IMR-90 (cell line): ENCODE measurements around the gene OR8B3. TPM values are rescaled to one million over a fixed set of nuclear protein-coding genes. Genes with fewer than 3 reads are reported as not detected.

Source experiments
- ATAC-seq: fragments of 200-7000 bp; cut with Tn5 transposase; 2 replicates; pipeline ENCODE4 v1.9.1; 2020; ENCODE audit warnings: low read depth, mild to moderate bottlenecking, moderate library complexity
- BruUV-seq: library from RNA; stranded (reverse); fragments of 400-500 nt; replicated peaks from 2 replicates; lab custom pipeline; 2021; lab: Mats Ljungman, UMichigan
- CTCF ChIA-PET: fragments of 300-600 bp; formaldehyde crosslinking; extraction: SDS; loops from one replicate; lab custom pipeline; 2021; ENCODE audit warnings: antibody characterized with exemption; lab: Yijun Ruan, JAX
- POLR2A ChIA-PET: fragments of 300-600 bp; sonication (Branson Sonifier 250); formaldehyde crosslinking; loops from one replicate; lab custom pipeline; 2022; ENCODE audit warnings: antibody characterized with exemption; ENCODE audit not compliant: unreplicated experiment; lab: Charles Lee
- DNase-seq: peaks from one replicate; pipeline ENCODE4 v3.0.0; 2013
- H2AFZ ChIP-seq: replicated peaks from 2 replicates; pipeline ENCODE3; 2013; ENCODE audit warnings: low read length, mild to moderate bottlenecking; ENCODE audit not compliant: poor library complexity
- H2AK5ac ChIP-seq: 2 replicates; pipeline ENCODE4 v1.6.1; 2013; ENCODE audit warnings: low read depth, low read length, inconsistent platforms
- H2AK9ac ChIP-seq: replicated peaks from 2 replicates; pipeline ENCODE3; 2013; ENCODE audit warnings: mild to moderate bottlenecking, low read depth, low read length, moderate library complexity; ENCODE audit not compliant: poor library complexity
- H2BK120ac ChIP-seq: 2 replicates; pipeline ENCODE4 v1.6.1; 2013; ENCODE audit warnings: low read depth, low read length, inconsistent platforms
- H2BK15ac ChIP-seq: 3 replicates; pipeline ENCODE4 v1.6.1; 2013; ENCODE audit warnings: low read depth, low read length, inconsistent platforms
- H2BK20ac ChIP-seq: 2 replicates; pipeline ENCODE4 v1.6.1; 2013; ENCODE audit warnings: low read depth, mild to moderate bottlenecking, inconsistent platforms, low read length, moderate library complexity
- H2BK5ac ChIP-seq: 2 replicates; pipeline ENCODE4 v1.6.1; 2013; ENCODE audit warnings: mild to moderate bottlenecking, low read depth, low read length, inconsistent platforms; ENCODE audit not compliant: poor library complexity, severe bottlenecking
- H3K14ac ChIP-seq: replicated peaks from 2 replicates; pipeline ENCODE4 v1.6.1; 2013; ENCODE audit warnings: low read depth, low read length, inconsistent platforms
- H3K18ac ChIP-seq: 2 replicates; pipeline ENCODE4 v1.6.1; 2013; ENCODE audit warnings: low read depth, low read length, control low read depth
- H3K23ac ChIP-seq: 2 replicates; pipeline ENCODE4 v1.6.1; 2013; ENCODE audit warnings: low read depth, low read length, inconsistent platforms
- H3K27ac ChIP-seq: 2 replicates; pipeline ENCODE4 v1.5.1; 2013; ENCODE audit warnings: mild to moderate bottlenecking, control low read depth, low read length; ENCODE audit not compliant: insufficient read depth
- H3K27me3 ChIP-seq: 2 replicates; pipeline ENCODE4 v1.6.1; 2013; ENCODE audit warnings: low read length; ENCODE audit not compliant: control insufficient read depth, insufficient read depth
- H3K36me3 ChIP-seq: 2 replicates; pipeline ENCODE4 v1.6.1; 2013; ENCODE audit warnings: low read length, mixed read lengths; ENCODE audit not compliant: control insufficient read depth, insufficient read depth
- H3K4ac ChIP-seq: 2 replicates; pipeline ENCODE4 v1.6.1; 2013; ENCODE audit warnings: low read depth, low read length, inconsistent platforms
- H3K4me1 ChIP-seq: 2 replicates; pipeline ENCODE4 v1.6.1; 2013; ENCODE audit warnings: low read length, mixed read lengths; ENCODE audit not compliant: control insufficient read depth, insufficient read depth
- H3K4me2 ChIP-seq: 2 replicates; pipeline ENCODE4 v1.6.1; 2013; ENCODE audit warnings: low read depth, mild to moderate bottlenecking, control low read depth, low read length, moderate library complexity
- H3K4me3 ChIP-seq: 2 replicates; pipeline ENCODE4 v1.5.1; 2013; ENCODE audit warnings: low read depth, mild to moderate bottlenecking, control low read depth, low read length, moderate library complexity; ENCODE audit not compliant: insufficient read depth
- H3K56ac ChIP-seq: 2 replicates; pipeline ENCODE4 v1.6.1; 2013; ENCODE audit warnings: low read length, inconsistent platforms; ENCODE audit not compliant: insufficient read depth; ENCODE audit errors: extremely low read depth
- H3K79me1 ChIP-seq, 2 experiments: 2 replicates each; pipeline ENCODE4 v1.6.1; 2013; ENCODE audit warnings: low read length in 2 of 2, inconsistent platforms in 1 of 2, low read depth in 1 of 2
- H3K9ac ChIP-seq: 2 replicates; pipeline ENCODE4 v1.6.1; 2013; ENCODE audit warnings: low read depth, low read length, control low read depth
- H3K9me1 ChIP-seq: 2 replicates; pipeline ENCODE4 v1.6.1; 2013; ENCODE audit warnings: low read length, inconsistent platforms; ENCODE audit not compliant: insufficient read depth
- H3K9me3 ChIP-seq: 2 replicates; pipeline ENCODE4 v1.6.1; 2013; ENCODE audit warnings: low read length; ENCODE audit not compliant: control insufficient read depth, insufficient read depth
- H4K20me1 ChIP-seq: 2 replicates; pipeline ENCODE4 v1.6.1; 2013; ENCODE audit warnings: low read length, inconsistent platforms; ENCODE audit not compliant: insufficient read depth
- H4K5ac ChIP-seq: 2 replicates; pipeline ENCODE4 v1.6.1; 2013; ENCODE audit warnings: mild to moderate bottlenecking, low read depth, low read length, control low read depth
- H4K8ac ChIP-seq, 2 experiments: 2 replicates each; pipeline ENCODE4 v1.6.1; 2013; ENCODE audit warnings: low read depth in 2 of 2, low read length in 2 of 2, control low read depth in 1 of 2, inconsistent platforms in 1 of 2
- H4K91ac ChIP-seq: 2 replicates; pipeline ENCODE4 v1.6.1; 2013; ENCODE audit warnings: low read depth, low read length, inconsistent platforms; ENCODE audit not compliant: insufficient read depth
- BHLHE40 ChIP-seq: fragments of 150-350 bp; IDR thresholded peaks from 2 replicates; pipeline ENCODE4 v1.6.1; 2016; ENCODE audit warnings: mild to moderate bottlenecking, low read depth, low read length
- CEBPB ChIP-seq: IDR thresholded peaks from 2 replicates; pipeline ENCODE4 v1.6.1; 2012; ENCODE audit warnings: low read depth, low read length, improper control_type of control experiment
- CHD1 ChIP-seq: IDR thresholded peaks from 2 replicates; pipeline ENCODE4 v1.6.1; 2012; ENCODE audit warnings: low read depth, low read length, improper control_type of control experiment
- FOS ChIP-seq: fragments of 150-350 bp; IDR thresholded peaks from 2 replicates; pipeline ENCODE4 v1.6.1; 2016; ENCODE audit warnings: low read depth, low read length
- MAFK ChIP-seq: IDR thresholded peaks from 2 replicates; pipeline ENCODE4 v1.6.1; 2012; ENCODE audit warnings: low read depth, low read length, improper control_type of control experiment
- MAZ ChIP-seq: IDR thresholded peaks from 2 replicates; pipeline ENCODE4 v1.6.1; 2012; ENCODE audit warnings: low read depth, mild to moderate bottlenecking, low read length, improper control_type of control experiment, moderate library complexity, borderline replicate concordance
- MXI1 ChIP-seq: IDR thresholded peaks from 2 replicates; pipeline ENCODE4 v1.6.1; 2012; ENCODE audit warnings: low read depth, mild to moderate bottlenecking, low read length, moderate library complexity, borderline replicate concordance
- NFE2L2 ChIP-seq: fragments of 150-350 bp; IDR thresholded peaks from 2 replicates; pipeline ENCODE4 v1.6.1; 2016; ENCODE audit warnings: low read depth, mild to moderate bottlenecking, low read length
- POLR2A ChIP-seq: IDR thresholded peaks from 2 replicates; pipeline ENCODE4 v1.6.1; 2012; ENCODE audit warnings: mild to moderate bottlenecking, low read depth, low read length
- RAD21 ChIP-seq: IDR thresholded peaks from 2 replicates; pipeline ENCODE4 v1.6.1; 2012; ENCODE audit warnings: low read length, improper control_type of control experiment
- RCOR1 ChIP-seq: IDR thresholded peaks from 2 replicates; pipeline ENCODE4 v1.6.1; 2012; ENCODE audit warnings: mild to moderate bottlenecking, low read length, improper control_type of control experiment; ENCODE audit not compliant: insufficient replicate concordance
- RFX5 ChIP-seq: IDR thresholded peaks from 2 replicates; pipeline ENCODE4 v1.8.0; 2012; ENCODE audit warnings: low read depth, mild to moderate bottlenecking, low read length, moderate library complexity
- SMC3 ChIP-seq: fragments of 150-350 bp; IDR thresholded peaks from 2 replicates; pipeline ENCODE4 v1.6.1; 2016; ENCODE audit warnings: low read depth, mild to moderate bottlenecking, antibody characterized with exemption, low read length, moderate library complexity
- WGBS, 2 experiments: methylation state at CpG; one replicate each; pipeline versions ENCODE4 v1.1.5 to v1.1.7; 2013; ENCODE audit warnings: missing lambda C conversion rate in 2 of 2; ENCODE audit not compliant: insufficient read length in 1 of 2; ENCODE audit errors: extremely low coverage in 2 of 2; 5-methylcytosine and 5-hydroxymethylcytosine counted together
- dilution Hi-C: fragments of 300-500 bp; cut with HindIII; formaldehyde crosslinking; loops from one replicate; pipeline ENCODE4 v1.14.3; 2018; ENCODE audit warnings: low sequenced_read_pairs; ENCODE audit not compliant: unreplicated experiment
- in situ Hi-C: fragments of 300-500 bp; cut with MboI; formaldehyde crosslinking; loops from 3 replicates; pipeline ENCODE4 v1.14.3; 2019; ENCODE audit warnings: low sequenced_read_pairs, inconsistent platforms, mixed read lengths
- intact Hi-C: fragments of 100-400 bp; cut with micrococcal nuclease; formaldehyde crosslinking; loops from 2 replicates; pipeline ENCODE4 v1.10.0; 2022
- polyA plus RNA-seq, 3 experiments: library from polyadenylated mRNA; depleted of rRNA; stranded (reverse); fragments of >200 nt; gene quantifications; 2 replicates each; pipeline ENCODE4 v1.2.3, GENCODE V29; 2012; ENCODE audit warnings: low replicate concordance in 1 of 3
- total RNA-seq: library from RNA; depleted of rRNA; stranded (reverse); fragments of >200 nt; gene quantifications from 2 replicates; pipeline ENCODE4 v1.2.3, GENCODE V29; 2012
- TF ChIP-seq, protein P1 (sequence below): fragments of 150-350 bp; IDR thresholded peaks from 2 replicates; pipeline ENCODE4 v1.6.1; 2017; ENCODE audit warnings: mild to moderate bottlenecking, antibody characterized with exemption, low read length, low read depth
- TF ChIP-seq, protein P2 (sequence below): fragments of 150-350 bp; IDR thresholded peaks from 2 replicates; pipeline ENCODE4 v1.6.1; 2016; ENCODE audit warnings: low read depth, mild to moderate bottlenecking, low read length, moderate library complexity, borderline replicate concordance
- TF ChIP-seq, protein P3 (sequence below): conservative IDR thresholded peaks from 2 replicates; pipeline ENCODE4 v1.5.1; 2012; ENCODE audit warnings: mild to moderate bottlenecking, low read depth, low read length, improper control_type of control experiment

OR8B3 gene
- total and polyA plus RNA-seq, 2 of the 4 experiments (the other 2 are of a cell fraction) = not detected

GRCh38 chr11:124376280-124376679 lies 22.5 kb downstream of the OR8B3 start:
- Histone ChIP-seq H3K36me3 (no peaks in the 10 kb centered on the region), H2BK120ac (no peak overlapping the region), H3K56ac (no peak overlapping the region), H4K5ac (no peak overlapping the region), H2BK15ac (no peak overlapping the region), H4K8ac (no peak overlapping the region), H3K4me2 (no peak overlapping the region), H3K14ac (no peak overlapping the region), H3K27me3 (peaks cover 8% of the 10 kb centered on the region; the same call in 1 of the 2 replicates), H3K27ac (no peak overlapping the region), H3K9me3 (no peaks in the 10 kb centered on the region), H3K9me1 (no peaks in the 10 kb centered on the region), H2AFZ (no peak overlapping the region), H3K18ac (no peak overlapping the region), H3K4me1 (no peaks in the 10 kb centered on the region), H2BK5ac (no peak overlapping the region), H2BK20ac (no peak overlapping the region), H4K20me1 (no peaks in the 10 kb centered on the region), H2AK9ac (no peak overlapping the region), H4K91ac (no peak overlapping the region), H3K4ac (no peak overlapping the region), H3K4me3 (no peak overlapping the region), H2AK5ac (no peak overlapping the region), H3K23ac (no peak overlapping the region), H3K79me1 (no peaks in the 10 kb centered on the region), H3K9ac (no peak overlapping the region)
- in situ Hi-C loops = no loop called here
- no TSS peak for BruUV-seq
- POLR2A ChIA-PET = no interaction called here
- CTCF ChIA-PET = interaction anchor here (0.6 to 0.7 kb wide), 2 partner anchors 35 to 94 kb away, joined by 3 read pairs; no protein-coding TSS in a partner anchor
- intact Hi-C loops = no loop called here
- no CpG with 5 or more reads among the region's 3 CpGs for whole genome bisulfite sequencing, 2 experiments
- DNase-seq = no peak
- ATAC-seq = no peak
- TF ChIP-seq CHD1 = no peak
- no peak for TF ChIP-seq MXI1
- TF ChIP-seq NFE2L2 = no peak
- no peak for TF ChIP-seq RFX5
- no peak for TF ChIP-seq RAD21
- no peak for TF ChIP-seq SMC3
- no peak for TF ChIP-seq CEBPB
- TF ChIP-seq, protein P1, sequence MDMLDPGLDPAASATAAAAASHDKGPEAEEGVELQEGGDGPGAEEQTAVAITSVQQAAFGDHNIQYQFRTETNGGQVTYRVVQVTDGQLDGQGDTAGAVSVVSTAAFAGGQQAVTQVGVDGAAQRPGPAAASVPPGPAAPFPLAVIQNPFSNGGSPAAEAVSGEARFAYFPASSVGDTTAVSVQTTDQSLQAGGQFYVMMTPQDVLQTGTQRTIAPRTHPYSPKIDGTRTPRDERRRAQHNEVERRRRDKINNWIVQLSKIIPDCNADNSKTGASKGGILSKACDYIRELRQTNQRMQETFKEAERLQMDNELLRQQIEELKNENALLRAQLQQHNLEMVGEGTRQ = no peak
- TF ChIP-seq POLR2A = no peak
- no peak for TF ChIP-seq RCOR1
- TF ChIP-seq, protein P2, sequence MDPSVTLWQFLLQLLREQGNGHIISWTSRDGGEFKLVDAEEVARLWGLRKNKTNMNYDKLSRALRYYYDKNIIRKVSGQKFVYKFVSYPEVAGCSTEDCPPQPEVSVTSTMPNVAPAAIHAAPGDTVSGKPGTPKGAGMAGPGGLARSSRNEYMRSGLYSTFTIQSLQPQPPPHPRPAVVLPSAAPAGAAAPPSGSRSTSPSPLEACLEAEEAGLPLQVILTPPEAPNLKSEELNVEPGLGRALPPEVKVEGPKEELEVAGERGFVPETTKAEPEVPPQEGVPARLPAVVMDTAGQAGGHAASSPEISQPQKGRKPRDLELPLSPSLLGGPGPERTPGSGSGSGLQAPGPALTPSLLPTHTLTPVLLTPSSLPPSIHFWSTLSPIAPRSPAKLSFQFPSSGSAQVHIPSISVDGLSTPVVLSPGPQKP = no peak
- TF ChIP-seq, protein P3, sequence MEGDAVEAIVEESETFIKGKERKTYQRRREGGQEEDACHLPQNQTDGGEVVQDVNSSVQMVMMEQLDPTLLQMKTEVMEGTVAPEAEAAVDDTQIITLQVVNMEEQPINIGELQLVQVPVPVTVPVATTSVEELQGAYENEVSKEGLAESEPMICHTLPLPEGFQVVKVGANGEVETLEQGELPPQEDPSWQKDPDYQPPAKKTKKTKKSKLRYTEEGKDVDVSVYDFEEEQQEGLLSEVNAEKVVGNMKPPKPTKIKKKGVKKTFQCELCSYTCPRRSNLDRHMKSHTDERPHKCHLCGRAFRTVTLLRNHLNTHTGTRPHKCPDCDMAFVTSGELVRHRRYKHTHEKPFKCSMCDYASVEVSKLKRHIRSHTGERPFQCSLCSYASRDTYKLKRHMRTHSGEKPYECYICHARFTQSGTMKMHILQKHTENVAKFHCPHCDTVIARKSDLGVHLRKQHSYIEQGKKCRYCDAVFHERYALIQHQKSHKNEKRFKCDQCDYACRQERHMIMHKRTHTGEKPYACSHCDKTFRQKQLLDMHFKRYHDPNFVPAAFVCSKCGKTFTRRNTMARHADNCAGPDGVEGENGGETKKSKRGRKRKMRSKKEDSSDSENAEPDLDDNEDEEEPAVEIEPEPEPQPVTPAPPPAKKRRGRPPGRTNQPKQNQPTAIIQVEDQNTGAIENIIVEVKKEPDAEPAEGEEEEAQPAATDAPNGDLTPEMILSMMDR = no peak
- no peak for TF ChIP-seq MAFK
- TF ChIP-seq BHLHE40 = no peak
- TF ChIP-seq MAZ = no peak
- TF ChIP-seq FOS = no peak
- dilution Hi-C loops = no loop called here
